ENCODE results near the gene CRMP1.

The CRMP1 gene

GRCh38 chr4:5798462-5798861 lies 94.4 kb downstream of the CRMP1 start:
- Histone ChIP-seq H3K4me1 (ENCODE audit: control insufficient read depth, low read depth, low read length) (no peaks in the 10 kb centered on the region), H3K36me3 (ENCODE audit: control insufficient read depth, low read depth, low read length) (no peaks in the 10 kb centered on the region), H3K4me3 (ENCODE audit: low read length) (no peak overlapping the region)

GRCh38 chr4:5797866-5798265 lies 95.0 kb downstream of the CRMP1 start:
- H3K9me3 ChIP-seq (ENCODE audit: control insufficient read depth, low read depth, low read length): no peaks in the 10 kb centered on the region
- H3K27ac ChIP-seq (ENCODE audit: low read length): no peak overlapping the region
- H3K27me3 ChIP-seq (ENCODE audit: control insufficient read depth, insufficient read depth, low read length): no peaks in the 10 kb centered on the region
- no peak overlapping the region for H3K9ac ChIP-seq (ENCODE audit: low read length)
- no peaks in the 10 kb centered on the region for H3K36me3 ChIP-seq (ENCODE audit: control insufficient read depth, low read depth, low read length)
- H3K4me1 ChIP-seq (ENCODE audit: control insufficient read depth, low read depth, low read length): no peaks in the 10 kb centered on the region
- no peak overlapping the region for H3K4me3 ChIP-seq (ENCODE audit: low read length)

More at GRCh38 chr4:5798462-5798861, 94.4 kb downstream of the CRMP1 start:
- Histone ChIP-seq H3K9me3 (ENCODE audit: control insufficient read depth, low read depth, low read length) (no peaks in the 10 kb centered on the region), H3K27ac (ENCODE audit: low read length) (no peak overlapping the region), H3K27me3 (ENCODE audit: control insufficient read depth, insufficient read depth, low read length) (no peaks in the 10 kb centered on the region), H3K9ac (ENCODE audit: low read length) (no peak overlapping the region)

GRCh38 chr4:5796976-5797375 lies 95.9 kb downstream of the CRMP1 start:
- H3K4me3 ChIP-seq (ENCODE audit: low read length): no peak overlapping the region
- H3K4me1 ChIP-seq (ENCODE audit: control insufficient read depth, low read depth, low read length): no peaks in the 10 kb centered on the region
- no peaks in the 10 kb centered on the region for H3K27me3 ChIP-seq (ENCODE audit: control insufficient read depth, insufficient read depth, low read length)
- no peaks in the 10 kb centered on the region for H3K36me3 ChIP-seq (ENCODE audit: control insufficient read depth, low read depth, low read length)
- H3K9me3 ChIP-seq (ENCODE audit: control insufficient read depth, low read depth, low read length): no peaks in the 10 kb centered on the region
- H3K27ac ChIP-seq (ENCODE audit: low read length): no peak overlapping the region
- no peak overlapping the region for H3K9ac ChIP-seq (ENCODE audit: low read length)

- H3K9ac ChIP-seq (ENCODE audit: low read length): no peak overlapping the region
- no peak overlapping the region for H3K4me3 ChIP-seq (ENCODE audit: low read length)
- no peaks in the 10 kb centered on the region for H3K27me3 ChIP-seq (ENCODE audit: control insufficient read depth, insufficient read depth, low read length)
- H3K9me3 ChIP-seq (ENCODE audit: control insufficient read depth, low read depth, low read length): no peaks in the 10 kb centered on the region
- H3K27ac ChIP-seq (ENCODE audit: low read length): no peak overlapping the region
- H3K4me1 ChIP-seq (ENCODE audit: control insufficient read depth, low read depth, low read length): no peaks in the 10 kb centered on the region
- no peaks in the 10 kb centered on the region for H3K36me3 ChIP-seq (ENCODE audit: control insufficient read depth, low read depth, low read length)
Observed at GRCh38 chr4:5795580-5795979, 97.3 kb downstream of the CRMP1 start.

- H3K9ac ChIP-seq (ENCODE audit: low read length): no peak overlapping the region
- H3K4me1 ChIP-seq (ENCODE audit: control insufficient read depth, low read depth, low read length): no peaks in the 10 kb centered on the region
- H3K27me3 ChIP-seq (ENCODE audit: control insufficient read depth, insufficient read depth, low read length): no peaks in the 10 kb centered on the region
- H3K9me3 ChIP-seq (ENCODE audit: control insufficient read depth, low read depth, low read length): no peaks in the 10 kb centered on the region
- peaks cover 1% of the 10 kb centered on the region for H3K36me3 ChIP-seq (ENCODE audit: control insufficient read depth, low read depth, low read length)
- no peak overlapping the region for H3K27ac ChIP-seq (ENCODE audit: low read length)
- no peak overlapping the region for H3K4me3 ChIP-seq (ENCODE audit: low read length)
Observed at GRCh38 chr4:5793514-5793913, 99.4 kb downstream of the CRMP1 start.

GRCh38 chr4:5791654-5792053 lies 101.2 kb downstream of the CRMP1 start:
- Histone ChIP-seq H3K27me3 (ENCODE audit: control insufficient read depth, insufficient read depth, low read length) (no peaks in the 10 kb centered on the region), H3K4me3 (ENCODE audit: low read length) (no peak overlapping the region), H3K27ac (ENCODE audit: low read length) (no peak overlapping the region), H3K4me1 (ENCODE audit: control insufficient read depth, low read depth, low read length) (no peaks in the 10 kb centered on the region), H3K9me3 (ENCODE audit: control insufficient read depth, low read depth, low read length) (no peaks in the 10 kb centered on the region), H3K9ac (ENCODE audit: low read length) (no peak overlapping the region), H3K36me3 (ENCODE audit: control insufficient read depth, low read depth, low read length) (peaks cover 7% of the 10 kb centered on the region)

GRCh38 chr4:5790546-5790857 lies 102.4 kb downstream of the CRMP1 start:
- H3K27me3 ChIP-seq (ENCODE audit: control insufficient read depth, insufficient read depth, low read length): no peaks in the 10 kb centered on the region
- H3K36me3 ChIP-seq (ENCODE audit: control insufficient read depth, low read depth, low read length): peaks cover 7% of the 10 kb centered on the region
- H3K4me1 ChIP-seq (ENCODE audit: control insufficient read depth, low read depth, low read length): no peaks in the 10 kb centered on the region
- no peak overlapping the region for H3K27ac ChIP-seq (ENCODE audit: low read length)
- H3K9me3 ChIP-seq (ENCODE audit: control insufficient read depth, low read depth, low read length): no peaks in the 10 kb centered on the region
- H3K4me3 ChIP-seq (ENCODE audit: low read length): no peak overlapping the region
- H3K9ac ChIP-seq (ENCODE audit: low read length): no peak overlapping the region

GRCh38 chr4:5789141-5789540 lies 103.7 kb downstream of the CRMP1 start:
- Histone ChIP-seq H3K4me1 (ENCODE audit: control insufficient read depth, low read depth, low read length) (no peaks in the 10 kb centered on the region), H3K27ac (ENCODE audit: low read length) (no peak overlapping the region), H3K27me3 (ENCODE audit: control insufficient read depth, insufficient read depth, low read length) (no peaks in the 10 kb centered on the region), H3K9ac (ENCODE audit: low read length) (no peak overlapping the region), H3K4me3 (ENCODE audit: low read length) (no peak overlapping the region), H3K9me3 (ENCODE audit: control insufficient read depth, low read depth, low read length) (no peaks in the 10 kb centered on the region), H3K36me3 (ENCODE audit: control insufficient read depth, low read depth, low read length) (peaks cover 7% of the 10 kb centered on the region)

- peaks cover 7% of the 10 kb centered on the region for H3K36me3 ChIP-seq (ENCODE audit: control insufficient read depth, low read depth, low read length)
- no peak overlapping the region for H3K4me3 ChIP-seq (ENCODE audit: low read length)
Observed at GRCh38 chr4:5788144-5788543, 104.7 kb downstream of the CRMP1 start.

GRCh38 chr4:5787311-5787710 lies 105.6 kb downstream of the CRMP1 start:
- H3K36me3 ChIP-seq (ENCODE audit: control insufficient read depth, low read depth, low read length): peaks cover 7% of the 10 kb centered on the region

More at GRCh38 chr4:5788144-5788543, 104.7 kb downstream of the CRMP1 start:
- Histone ChIP-seq H3K27me3 (ENCODE audit: control insufficient read depth, insufficient read depth, low read length) (no peaks in the 10 kb centered on the region), H3K9me3 (ENCODE audit: control insufficient read depth, low read depth, low read length) (no peaks in the 10 kb centered on the region), H3K27ac (ENCODE audit: low read length) (no peak overlapping the region), H3K9ac (ENCODE audit: low read length) (no peak overlapping the region), H3K4me1 (ENCODE audit: control insufficient read depth, low read depth, low read length) (no peaks in the 10 kb centered on the region)

GRCh38 chr4:5785806-5786680 lies 106.8 kb downstream of the CRMP1 start:
- no peak overlapping the region for H3K27ac ChIP-seq (ENCODE audit: low read length)
- no peaks in the 10 kb centered on the region for H3K9me3 ChIP-seq (ENCODE audit: control insufficient read depth, low read depth, low read length)
- H3K4me1 ChIP-seq (ENCODE audit: control insufficient read depth, low read depth, low read length): no peaks in the 10 kb centered on the region
- H3K36me3 ChIP-seq (ENCODE audit: control insufficient read depth, low read depth, low read length): peaks cover 7% of the 10 kb centered on the region
- H3K9ac ChIP-seq (ENCODE audit: low read length): no peak overlapping the region
- H3K27me3 ChIP-seq (ENCODE audit: control insufficient read depth, insufficient read depth, low read length): no peaks in the 10 kb centered on the region
- no peak overlapping the region for H3K4me3 ChIP-seq (ENCODE audit: low read length)

More at GRCh38 chr4:5787311-5787710, 105.6 kb downstream of the CRMP1 start:
- H3K27ac ChIP-seq (ENCODE audit: low read length): no peak overlapping the region
- H3K4me3 ChIP-seq (ENCODE audit: low read length): no peak overlapping the region
- H3K9ac ChIP-seq (ENCODE audit: low read length): no peak overlapping the region
- H3K27me3 ChIP-seq (ENCODE audit: control insufficient read depth, insufficient read depth, low read length): no peaks in the 10 kb centered on the region
- no peaks in the 10 kb centered on the region for H3K9me3 ChIP-seq (ENCODE audit: control insufficient read depth, low read depth, low read length)
- H3K4me1 ChIP-seq (ENCODE audit: control insufficient read depth, low read depth, low read length): no peaks in the 10 kb centered on the region

GRCh38 chr4:5784960-5785611 lies 107.8 kb downstream of the CRMP1 start:
- Histone ChIP-seq H3K4me3 (ENCODE audit: low read length) (no peak overlapping the region), H3K4me1 (ENCODE audit: control insufficient read depth, low read depth, low read length) (no peaks in the 10 kb centered on the region), H3K9me3 (ENCODE audit: control insufficient read depth, low read depth, low read length) (no peaks in the 10 kb centered on the region), H3K36me3 (ENCODE audit: control insufficient read depth, low read depth, low read length) (peaks cover 7% of the 10 kb centered on the region), H3K27ac (ENCODE audit: low read length) (no peak overlapping the region), H3K27me3 (ENCODE audit: control insufficient read depth, insufficient read depth, low read length) (no peaks in the 10 kb centered on the region), H3K9ac (ENCODE audit: low read length) (no peak overlapping the region)

Data from iPS-18a (cell line).